IPS-11a (cell line): ENCODE results near the gene C3orf49.

Experiments
- H3K4me3 ChIP-seq: one replicate; pipeline ENCODE4 v1.5.1; 2013; ENCODE audit warnings: low read depth, low read length, control low read depth

C3orf49 gene

DNA sequence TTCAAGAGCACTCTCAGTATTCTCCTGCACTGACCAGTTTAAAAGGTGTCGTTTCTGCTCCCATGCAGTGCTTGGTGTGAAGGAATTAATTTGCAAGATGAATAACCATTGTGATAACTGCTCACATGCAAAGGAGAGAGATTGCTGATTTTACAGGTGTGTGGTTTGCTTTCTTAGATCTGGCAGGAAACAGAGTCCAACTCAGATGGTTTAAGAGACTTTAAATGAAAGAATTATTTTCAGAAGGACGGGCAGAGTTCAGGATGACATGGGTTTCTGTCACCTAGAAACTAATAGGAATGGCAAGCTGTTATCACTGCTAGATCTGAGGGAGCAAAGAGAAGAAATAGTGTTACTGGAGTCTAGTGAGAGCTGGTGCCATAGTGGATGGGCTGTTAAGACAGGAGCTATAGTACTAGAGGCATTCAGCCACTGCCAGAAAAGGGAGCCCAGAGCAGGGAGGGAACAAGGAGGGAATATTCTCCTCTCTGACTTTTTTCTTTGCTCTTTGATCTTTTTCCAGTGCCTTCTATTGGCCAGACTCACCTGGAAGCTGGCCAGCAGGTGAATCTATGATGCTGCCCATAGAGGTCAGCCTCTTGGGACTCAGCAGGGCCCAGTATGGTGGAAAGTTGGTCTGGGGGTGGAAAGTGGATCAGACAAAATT, 59.4 kb downstream of the C3orf49 start:
- H3K4me3 ChIP-seq: no peak overlapping the region

DNA sequence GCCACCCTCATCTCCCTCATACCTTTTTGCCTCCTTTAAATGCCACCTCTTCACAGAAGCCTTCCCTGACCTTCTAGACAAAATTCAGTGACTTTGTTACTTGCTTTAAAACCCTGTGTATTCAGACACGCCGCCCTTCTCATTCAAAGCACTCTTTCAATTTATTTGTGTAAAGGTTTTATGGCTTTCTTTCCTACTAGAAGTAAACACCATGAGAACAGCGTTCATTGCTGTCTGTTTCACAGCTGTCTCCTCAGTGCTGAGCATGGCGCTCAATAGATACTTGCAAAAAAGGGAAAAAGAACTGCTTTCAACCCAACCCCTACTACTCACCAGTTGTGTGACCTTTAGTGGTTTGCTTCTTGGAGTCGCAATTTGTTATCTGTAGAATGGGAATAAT, 61.6 kb downstream of the C3orf49 start:
- H3K4me3 ChIP-seq: no peak overlapping the region

DNA sequence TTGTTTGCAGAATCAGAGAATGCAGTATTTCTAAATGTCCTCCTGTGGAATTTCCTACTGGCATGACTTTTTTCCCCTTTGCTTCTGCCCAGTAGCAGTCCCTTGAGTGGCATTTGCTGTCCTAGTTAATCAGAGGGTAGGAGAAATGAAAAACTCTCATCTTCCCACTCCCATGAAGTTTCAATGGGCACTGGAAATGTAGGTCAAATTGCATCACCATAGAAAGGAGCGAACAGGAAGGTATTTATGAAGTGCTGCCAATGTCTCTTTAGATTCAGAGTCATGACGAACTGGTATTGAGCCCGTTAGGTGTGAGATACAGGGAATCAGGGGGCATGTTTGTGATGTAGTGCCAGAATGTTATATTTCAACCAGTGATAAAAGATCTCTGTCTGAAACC, 67.8 kb downstream of the C3orf49 start:
- no peak overlapping the region for H3K4me3 ChIP-seq

DNA sequence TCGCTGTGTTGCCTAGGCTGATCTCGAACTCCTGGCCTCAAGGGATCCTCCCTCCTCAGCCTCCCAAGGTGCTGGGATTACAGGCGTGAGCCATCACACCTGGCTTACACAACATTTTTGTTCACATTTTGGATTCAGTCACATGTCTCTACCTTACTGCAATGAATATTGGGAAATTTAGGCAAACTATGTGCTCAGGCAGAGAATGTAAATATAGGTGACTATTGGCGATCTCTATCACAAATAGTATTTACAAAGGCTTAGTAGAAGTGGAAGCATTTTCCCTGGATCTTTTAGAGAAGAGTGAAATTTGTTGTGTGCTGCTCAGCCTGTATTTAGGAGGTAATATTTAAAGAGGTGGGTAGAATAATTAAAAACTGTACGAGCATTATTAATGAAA, 72.4 kb downstream of the C3orf49 start:
- H3K4me3 ChIP-seq: no peak overlapping the region

DNA sequence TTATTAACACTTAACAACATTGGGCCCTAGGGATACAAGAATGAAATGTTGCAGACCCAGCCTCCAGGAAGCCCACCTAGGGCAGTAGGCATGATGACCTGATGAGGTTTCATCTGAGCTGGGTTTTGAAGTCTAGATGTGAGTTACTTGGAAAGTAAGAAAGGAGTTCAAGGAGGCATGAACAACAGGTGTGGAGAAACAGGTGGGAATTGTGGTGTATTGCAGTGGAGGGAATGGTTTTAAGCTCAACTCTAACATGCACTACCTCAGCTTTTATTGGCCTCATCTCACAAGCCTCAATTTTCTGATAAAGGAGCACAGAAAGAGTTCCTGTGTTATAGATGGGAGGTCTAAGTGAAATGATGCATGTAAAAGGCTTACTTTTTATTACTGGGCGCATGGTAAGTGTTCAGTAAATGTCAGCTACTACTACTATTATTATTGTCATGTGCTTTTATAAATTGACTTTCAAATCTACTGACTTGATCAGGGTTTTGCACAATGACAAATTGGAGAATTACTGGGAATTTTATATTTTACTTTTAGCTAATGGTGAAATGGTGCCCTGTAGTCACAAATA, 73.8 kb downstream of the C3orf49 start:
- H3K4me3 ChIP-seq: no peak overlapping the region

DNA sequence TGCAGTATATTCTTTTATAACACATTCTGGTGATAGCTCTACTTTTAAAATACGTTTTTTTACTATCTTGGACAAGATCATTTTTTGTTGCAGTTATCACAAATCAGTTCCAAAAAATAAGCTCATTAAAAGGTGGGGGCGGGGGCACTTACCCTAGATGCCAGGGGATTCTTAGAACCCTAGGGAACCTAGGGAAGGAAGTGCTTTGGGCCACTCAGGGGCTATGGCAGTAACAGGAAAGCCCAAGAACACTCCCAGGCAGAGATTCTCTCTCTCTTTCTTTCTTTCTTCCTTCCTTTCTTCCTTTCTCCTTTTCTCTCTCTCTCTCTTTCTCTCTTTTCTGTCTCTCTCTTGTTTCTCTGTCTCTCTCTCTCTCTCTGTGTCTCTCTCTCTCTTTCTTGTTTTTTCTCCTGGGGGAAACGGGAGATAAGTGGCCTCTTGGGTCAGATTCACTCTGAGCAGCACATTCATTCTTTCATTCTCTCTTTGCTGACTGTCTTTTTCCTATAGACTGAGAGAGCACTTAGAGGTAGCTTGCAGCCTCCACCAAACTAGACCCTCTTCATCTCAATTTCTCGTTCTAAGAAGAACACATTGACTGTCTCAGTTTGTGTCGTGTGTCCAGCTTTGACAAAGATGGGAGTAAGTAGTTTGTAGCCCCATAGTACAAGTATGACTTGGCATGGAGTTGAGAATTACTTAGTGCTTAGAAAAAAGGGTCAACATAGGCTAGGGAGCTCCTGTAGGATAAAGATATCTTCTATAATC, 76.5 kb downstream of the C3orf49 start:
- no peak overlapping the region for H3K4me3 ChIP-seq

DNA sequence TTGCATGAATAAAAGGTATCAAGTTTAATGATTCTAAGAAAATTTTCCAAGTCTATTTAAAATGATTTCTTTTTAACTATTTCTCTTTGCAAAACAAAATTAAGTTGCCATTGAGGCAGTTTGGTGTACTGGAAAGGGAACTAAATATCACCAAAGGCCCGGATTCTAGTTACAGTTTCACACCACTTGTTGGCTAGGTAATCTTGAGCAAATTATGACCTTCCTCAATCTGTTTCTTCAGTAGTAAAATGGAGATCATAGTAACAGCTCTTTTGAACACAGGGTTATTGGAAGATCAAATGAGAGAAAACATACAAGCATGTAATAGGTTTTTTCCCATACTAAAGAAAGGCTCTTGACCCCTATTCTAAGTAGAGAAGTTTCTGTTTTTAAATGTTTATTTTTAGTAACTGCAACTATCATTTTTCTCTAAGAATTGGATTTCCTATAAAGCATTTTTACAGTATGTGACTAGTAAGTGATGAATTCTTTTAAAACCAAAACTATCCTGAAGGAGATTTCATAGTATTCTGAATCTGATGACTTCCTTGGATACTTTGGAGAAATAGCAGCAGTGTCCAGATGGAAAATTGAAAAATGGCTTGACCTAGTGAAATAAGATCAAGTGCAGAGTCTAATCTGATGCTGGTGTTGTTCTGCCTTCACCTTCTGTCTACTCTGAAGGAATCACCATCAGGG, 77.4 kb downstream of the C3orf49 start:
- H3K4me3 ChIP-seq: no peak overlapping the region
